Measurements from ENCODE around the gene RAD51B. TPM values are rescaled to one million over a fixed set of nuclear protein-coding genes. Genes with fewer than 3 reads are reported as not detected.

RAD51B gene
- total RNA-seq, 1 experiment from 2014 or later = 16.7 TPM

- H2BK120ac ChIP-seq (ENCODE audit: low read depth, low read length, poor library complexity, severe bottlenecking) = no peak overlapping the region
- H3K4me1 ChIP-seq (ENCODE audit: insufficient read depth, low read length) = no peaks in the 10 kb centered on the region
- no peak overlapping the region for H3K14ac ChIP-seq (ENCODE audit: insufficient read depth, low read length)
- no peak overlapping the region for H4K8ac ChIP-seq (replicated peaks; ENCODE audit: insufficient read length, low read depth, low read length)
- no peak overlapping the region for H2BK12ac ChIP-seq (ENCODE audit: insufficient read length, low read depth, low read length)
- DNase-seq = no peak
- no peak overlapping the region for H2AK5ac ChIP-seq (ENCODE audit: insufficient read length, low read length)
- no peaks in the 10 kb centered on the region for H3K27me3 ChIP-seq (ENCODE audit: insufficient read depth, low read length)
- no peak overlapping the region for H3K23ac ChIP-seq (ENCODE audit: insufficient read length, low read depth, low read length)
- WGBS (ENCODE audit: extremely low coverage, insufficient read length, low lambda C conversion rate) = no CpG with 5 or more reads among the region's 1 CpG
- H3K27me3 Mint-ChIP-seq (ENCODE audit: low read depth) = no peaks in the 10 kb centered on the region
- no peak overlapping the region for H3K18ac ChIP-seq (ENCODE audit: insufficient read length, low read depth, low read length)
- no peaks in the 10 kb centered on the region for H3K9me3 Mint-ChIP-seq
- no peaks in the 10 kb centered on the region for H3K4me1 Mint-ChIP-seq
- no peaks in the 10 kb centered on the region for H3K23me2 ChIP-seq (ENCODE audit: insufficient read length, low read depth, low read length, poor library complexity, severe bottlenecking)
- no peak overlapping the region for H3K4me2 ChIP-seq (ENCODE audit: insufficient read depth, insufficient read length, low read length)
- no peaks in the 10 kb centered on the region for H3K79me1 ChIP-seq (ENCODE audit: insufficient read depth, low read depth, low read length, poor library complexity, severe bottlenecking)
- no peak overlapping the region for H2BK5ac ChIP-seq (ENCODE audit: insufficient read length, low read length)
- H3K27ac ChIP-seq (ENCODE audit: insufficient read length, low read depth, low read length) = no peak overlapping the region
- H2AFZ ChIP-seq (ENCODE audit: low read length) = no peak overlapping the region
- no peaks in the 10 kb centered on the region for H3K79me2 ChIP-seq (ENCODE audit: insufficient read depth, low read length)
- no peak overlapping the region for H2BK20ac ChIP-seq (ENCODE audit: low read depth, low read length, poor library complexity, severe bottlenecking)
- no peak overlapping the region for H3K56ac ChIP-seq (ENCODE audit: insufficient read length, low read depth, low read length)
- no peak overlapping the region for H3K4me3 Mint-ChIP-seq
- no peak overlapping the region for H3K9ac ChIP-seq (ENCODE audit: extremely low read depth, insufficient read length, low read length)
- no peaks in the 10 kb centered on the region for H3K9me3 ChIP-seq (ENCODE audit: control insufficient read depth, low read depth, low read length)
- no peak overlapping the region for H3K4ac ChIP-seq (ENCODE audit: low read depth, low read length)
- no peak overlapping the region for H2BK15ac ChIP-seq (ENCODE audit: low read depth, low read length)
- no peaks in the 10 kb centered on the region for H3K36me3 Mint-ChIP-seq (ENCODE audit: insufficient read depth in 1 of 3, low read depth in 3 of 3)
- no peak overlapping the region for H4K91ac ChIP-seq (ENCODE audit: insufficient read length, low read depth, low read length)
- no peak overlapping the region for H3T11ph ChIP-seq (ENCODE audit: low read length)
- no peak overlapping the region; a peak in 2 of 7 replicates for H3K27ac Mint-ChIP-seq
- no peaks in the 10 kb centered on the region for H4K20me1 ChIP-seq (ENCODE audit: control insufficient read depth, insufficient read depth, insufficient read length)
- H4K5ac ChIP-seq (ENCODE audit: insufficient read length, low read depth, low read length) = no peak overlapping the region
- TF ChIP-seq CTCF (conservative IDR thresholded peaks at IDR 0.05) = no peak
Observed at GRCh38 chr14:68008491-68008890, 188.9 kb downstream of the RAD51B start.
